Mammary epithelial cell (primary cell): Measurements from ENCODE around the gene UVSSA.

ENCODE experiments used
- EZH2 ChIP-seq: IDR thresholded peaks from 2 replicates; pipeline ENCODE4 v1.6.1; 2012; ENCODE audit warnings: low read length, inconsistent platforms, borderline replicate concordance
- TF ChIP-seq, protein P1 (sequence below), 2 donors: IDR thresholded peaks in 1 of 2; conservative IDR thresholded peaks in 1 of 2; 2 replicates each; pipeline ENCODE4 v1.5.1; 2011 to 2012; ENCODE audit warnings: inconsistent platforms in 2 of 2, low read length in 2 of 2, mild to moderate bottlenecking in 2 of 2, control low read depth in 1 of 2, low read depth in 1 of 2; ENCODE audit not compliant: insufficient read depth in 1 of 2; ENCODE audit errors: extremely low read depth in 1 of 2

- TF ChIP-seq, protein P1, sequence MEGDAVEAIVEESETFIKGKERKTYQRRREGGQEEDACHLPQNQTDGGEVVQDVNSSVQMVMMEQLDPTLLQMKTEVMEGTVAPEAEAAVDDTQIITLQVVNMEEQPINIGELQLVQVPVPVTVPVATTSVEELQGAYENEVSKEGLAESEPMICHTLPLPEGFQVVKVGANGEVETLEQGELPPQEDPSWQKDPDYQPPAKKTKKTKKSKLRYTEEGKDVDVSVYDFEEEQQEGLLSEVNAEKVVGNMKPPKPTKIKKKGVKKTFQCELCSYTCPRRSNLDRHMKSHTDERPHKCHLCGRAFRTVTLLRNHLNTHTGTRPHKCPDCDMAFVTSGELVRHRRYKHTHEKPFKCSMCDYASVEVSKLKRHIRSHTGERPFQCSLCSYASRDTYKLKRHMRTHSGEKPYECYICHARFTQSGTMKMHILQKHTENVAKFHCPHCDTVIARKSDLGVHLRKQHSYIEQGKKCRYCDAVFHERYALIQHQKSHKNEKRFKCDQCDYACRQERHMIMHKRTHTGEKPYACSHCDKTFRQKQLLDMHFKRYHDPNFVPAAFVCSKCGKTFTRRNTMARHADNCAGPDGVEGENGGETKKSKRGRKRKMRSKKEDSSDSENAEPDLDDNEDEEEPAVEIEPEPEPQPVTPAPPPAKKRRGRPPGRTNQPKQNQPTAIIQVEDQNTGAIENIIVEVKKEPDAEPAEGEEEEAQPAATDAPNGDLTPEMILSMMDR (conservative IDR thresholded peaks at IDR 0.05 in 1 of 2, IDR thresholded peaks at IDR 0.05 in 1 of 2; ENCODE audit: extremely low read depth in 1 of 2, insufficient read depth in 1 of 2, low read depth in 1 of 2, low read length in 2 of 2), result peak in 1 of 2 donors; percentile 10
- TF ChIP-seq EZH2, result no peak
Measured at GRCh38 chr4:1408418-1408817, 61.4 kb downstream of the UVSSA start.
